ENCODE measurements around the gene GORASP1.

DNA sequence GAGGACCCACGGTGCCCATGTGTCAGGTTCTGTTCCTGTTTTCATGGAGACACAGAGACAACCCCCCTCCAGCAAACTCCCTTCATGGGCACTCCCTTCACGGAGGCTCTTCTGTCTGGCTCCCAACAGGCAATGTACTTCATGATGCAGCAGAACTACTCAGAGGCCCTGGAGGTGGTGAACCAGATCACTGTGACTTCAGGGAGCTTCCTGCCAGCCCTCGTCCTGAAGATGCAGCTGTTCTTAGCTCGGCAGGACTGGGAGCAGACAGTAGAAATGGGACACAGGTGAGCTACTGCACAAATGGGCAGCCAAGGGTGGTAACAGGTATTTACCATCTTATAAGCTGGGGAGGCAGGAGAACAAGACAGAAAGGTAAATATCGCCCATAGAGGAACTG lies 7.0 kb upstream of the GORASP1 start:
- no peak for TF ChIP-seq RAD21 (IDR thresholded peaks at IDR 0.05 in 1 of 2, conservative IDR thresholded peaks at IDR 0.05 in 1 of 2; ENCODE audit: low read depth in 2 of 2, low read length in 2 of 2)
- no peak for TF ChIP-seq PHF8 (conservative IDR thresholded peaks at IDR 0.05; ENCODE audit: low read depth, low read length)
- no peak for TF ChIP-seq POLR2A (IDR thresholded peaks at IDR 0.05; ENCODE audit: control extremely low read depth in 1 of 2, low read depth in 2 of 2, low read length in 2 of 2)
- TF ChIP-seq ZNF274 (IDR thresholded peaks at IDR 0.05; ENCODE audit: borderline replicate concordance, extremely low read depth, low read length): no peak
- no peak for TF ChIP-seq KDM5A (IDR thresholded peaks at IDR 0.05; ENCODE audit: low read length)

Measured in H1 (cell line).